ENCODE measurements around the gene RAVER2.
"Not testable (repeated sequence)": the region's sequence is repeated elsewhere in the genome, so short reads cannot be mapped to it uniquely, and the experiment has no call there.

Gene RAVER2

GRCh38 chr1:64758233-64758632, 13.4 kb downstream of the RAVER2 start:
- FAIRE-seq (no peak), DNase-seq (ENCODE audit: insufficient read length, low spot score) (no peak)
- no peak for TF ChIP-seq CTCF (IDR thresholded peaks at IDR 0.05; ENCODE audit: insufficient read depth, missing control alignments)

DNA sequence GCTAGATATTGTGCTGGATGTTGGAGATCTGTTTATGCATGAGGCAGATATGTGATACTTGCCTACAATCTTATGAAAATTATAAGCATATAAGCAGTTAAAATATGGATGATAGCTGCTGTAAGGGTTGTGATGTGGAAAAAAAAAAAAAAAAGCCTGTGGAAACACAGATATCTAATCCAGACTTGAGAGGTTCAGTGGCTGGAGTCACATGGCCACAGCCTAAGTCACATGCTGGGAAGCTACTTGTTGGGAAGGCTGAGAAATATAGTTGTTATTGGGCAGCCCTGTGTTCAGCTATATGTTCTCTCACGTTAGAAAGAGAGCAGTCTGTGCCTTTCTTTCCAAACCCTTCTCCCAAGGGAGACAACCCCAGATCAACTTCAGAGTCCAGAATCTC, 15.1 kb downstream of the RAVER2 start:
- FAIRE-seq: no peak
- DNase-seq (ENCODE audit: insufficient read length, low spot score): no peak
- TF ChIP-seq CTCF (IDR thresholded peaks at IDR 0.05; ENCODE audit: insufficient read depth, missing control alignments): no peak

GRCh38 chr1:64765012-64765411, 20.1 kb downstream of the RAVER2 start:
- DNase-seq (ENCODE audit: insufficient read length, low spot score) (no peak), FAIRE-seq (no peak)
- TF ChIP-seq CTCF (IDR thresholded peaks at IDR 0.05; ENCODE audit: insufficient read depth, missing control alignments): no peak

- TF ChIP-seq CTCF (IDR thresholded peaks at IDR 0.05; ENCODE audit: insufficient read depth, missing control alignments): no peak
- no peak for DNase-seq (ENCODE audit: insufficient read length, low spot score)
- no peak for FAIRE-seq
These were observed 21.0 kb downstream of the RAVER2 start for GRCh38 chr1:64765826-64766225.

DNA sequence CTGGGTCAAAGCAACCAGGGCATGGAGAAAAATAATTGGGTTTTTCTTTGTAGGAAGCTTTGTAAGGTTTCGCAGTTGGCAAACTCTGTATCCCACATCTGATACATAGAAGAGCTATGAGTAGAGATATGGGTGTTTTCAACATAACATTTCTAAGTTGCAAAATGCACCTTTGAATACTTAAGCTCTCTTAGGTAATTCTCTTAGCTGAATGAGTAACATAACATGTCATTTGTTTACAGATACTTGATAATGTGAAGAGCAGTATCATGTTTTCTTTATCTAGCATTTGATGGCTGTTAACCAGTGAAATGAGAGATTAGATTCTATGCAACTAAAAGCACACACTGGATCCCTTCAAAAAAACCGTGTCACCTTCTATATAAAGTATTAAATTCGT, 21.6 kb downstream of the RAVER2 start:
- FAIRE-seq (no peak), DNase-seq (ENCODE audit: insufficient read length, low spot score) (no peak)
- no peak for TF ChIP-seq CTCF (IDR thresholded peaks at IDR 0.05; ENCODE audit: insufficient read depth, missing control alignments)

- FAIRE-seq: no peak
- DNase-seq (ENCODE audit: insufficient read length, low spot score): no peak
- no peak for TF ChIP-seq CTCF (IDR thresholded peaks at IDR 0.05; ENCODE audit: insufficient read depth, missing control alignments)
These were observed 24.6 kb downstream of the RAVER2 start for GRCh38 chr1:64769482-64769881.

DNA sequence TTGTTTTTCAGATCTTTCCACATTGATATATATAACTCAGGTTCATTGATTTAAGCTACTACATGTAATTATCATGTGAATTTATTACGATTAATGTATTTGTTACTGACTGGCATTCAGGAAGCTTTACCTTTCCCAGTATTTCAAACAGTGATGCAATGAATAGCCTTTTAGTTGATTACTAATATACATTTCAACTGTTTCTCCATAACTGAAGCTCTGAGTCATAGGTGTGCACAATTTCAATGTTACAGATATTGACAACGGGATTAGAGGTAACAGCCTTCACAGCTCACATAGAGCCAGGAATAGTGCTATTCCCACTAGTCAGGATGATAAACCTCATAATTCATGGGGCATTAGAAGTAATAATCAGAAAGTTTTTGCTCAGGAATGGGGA, 25.1 kb downstream of the RAVER2 start:
- DNase-seq (ENCODE audit: insufficient read length, low spot score): no peak
- no peak for FAIRE-seq
- no peak for TF ChIP-seq CTCF (IDR thresholded peaks at IDR 0.05; ENCODE audit: insufficient read depth, missing control alignments)

GRCh38 chr1:64773306-64773705, 28.4 kb downstream of the RAVER2 start:
- DNase-seq (ENCODE audit: insufficient read length, low spot score); FAIRE-seq: not testable (repeated sequence)

Data from D721Med (cell line).